HepG2 (cell line): ENCODE results near the gene TSG101. TPM values are rescaled to one million over a fixed set of nuclear protein-coding genes. Genes with fewer than 3 reads are reported as not detected.

ENCODE experiments used
- HIC2 ChIP-seq: sonication (generic); formaldehyde crosslinking; IDR thresholded peaks from 2 replicates; pipeline ENCODE4 v1.9.0; 2022; ENCODE audit warnings: low read depth, missing genetic modification reagents
- KDM1A ChIP-seq: IDR thresholded peaks from 2 replicates; pipeline ENCODE4 v1.6.1; 2016; ENCODE audit warnings: missing compliant biosample characterization
- KLF13 ChIP-seq: sonication (generic); formaldehyde crosslinking; IDR thresholded peaks from 2 replicates; pipeline ENCODE4 v1.4.0; 2020; ENCODE audit warnings: mild to moderate bottlenecking, missing genetic modification reagents
- MEIS1 ChIP-seq: sonication (generic); formaldehyde crosslinking; IDR thresholded peaks from 2 replicates; pipeline ENCODE4 v1.9.0; 2021; ENCODE audit warnings: mild to moderate bottlenecking, missing genetic modification reagents, moderate library complexity, borderline replicate concordance
- NKX3-1 ChIP-seq: sonication (generic); formaldehyde crosslinking; IDR thresholded peaks from 2 replicates; pipeline ENCODE4 v1.5.0; 2020; ENCODE audit warnings: missing genetic modification reagents
- NONO ChIP-seq, 2 experiments: fragments of 450-650 bp in 1 of 2; sonication (generic) in 1 of 2; formaldehyde crosslinking in 1 of 2; IDR thresholded peaks in 1 of 2; conservative IDR thresholded peaks in 1 of 2; 2 replicates each; pipeline versions ENCODE4 v1.6.1 to v1.8.0; 2017 to 2022; ENCODE audit warnings: mild to moderate bottlenecking in 1 of 2, missing genetic modification reagents in 1 of 2, moderate library complexity in 1 of 2
- PBX3 ChIP-seq: sonication (generic); formaldehyde crosslinking; IDR thresholded peaks from 2 replicates; pipeline ENCODE4 v1.8.1; 2023; ENCODE audit warnings: missing genetic modification reagents, inconsistent platforms, borderline replicate concordance
- THAP8 ChIP-seq: sonication (generic); formaldehyde crosslinking; IDR thresholded peaks from 2 replicates; pipeline ENCODE4 v1.5.1; 2020; ENCODE audit warnings: missing genetic modification reagents, mild to moderate bottlenecking, borderline replicate concordance
- ZHX1 ChIP-seq: sonication (generic); formaldehyde crosslinking; IDR thresholded peaks from 2 replicates; pipeline ENCODE4 v1.8.1; 2022; ENCODE audit warnings: low read depth, mild to moderate bottlenecking, missing genetic modification reagents
- ZNF318 ChIP-seq: sonication (generic); formaldehyde crosslinking; IDR thresholded peaks from 2 replicates; pipeline ENCODE4 v1.4.0; 2020; ENCODE audit warnings: mild to moderate bottlenecking, missing genetic modification reagents
- ZNF382 ChIP-seq: sonication (generic); formaldehyde crosslinking; IDR thresholded peaks from 2 replicates; pipeline ENCODE4 v1.5.0; 2020; ENCODE audit warnings: missing genetic modification reagents, mild to moderate bottlenecking, borderline replicate concordance
- ZSCAN9 ChIP-seq: IDR thresholded peaks from 2 replicates; pipeline ENCODE4 v1.6.1; 2016; ENCODE audit warnings: borderline replicate concordance
- polyA plus RNA-seq, 8 experiments: library from polyadenylated mRNA; depleted of rRNA in 3 of 8; stranded (reverse) in 7 of 8; unstranded in 1 of 8; fragments of >200 nt; fragmentation: Illumina TruSeq in 4 of 8; extraction: Trizol in 4 of 8; gene quantifications; 2 replicates each; pipeline versions ENCODE4 v1.2.1 to v1.2.3, GENCODE V29; 2011 to 2016; ENCODE audit warnings: low read depth in 4 of 8, missing spikeins in 1 of 8, mixed read lengths in 1 of 8; ENCODE audit not compliant: insufficient read depth in 1 of 8
- total RNA-seq, 5 experiments: library from RNA; depleted of rRNA; stranded (reverse); fragments of >200 nt; fragmentation: Illumina TruSeq; extraction: Trizol; gene quantifications; 2 replicates each; pipeline ENCODE4 v1.2.3, GENCODE V29; 2016; ENCODE audit warnings: low read depth in 1 of 5

The TSG101 gene
- total and polyA plus RNA-seq, 2 of the 13 experiments (the other 11 are each of a cell fraction or from before 2014, with no cell fraction given) = 69.3 to 206 TPM

GRCh38 chr11:18526521-18527296 is at the start of gene TSG101 (continued):
- TF ChIP-seq ZSCAN9 (CRISPR knock-in tag) = no peak; the same call in 1 of the 2 replicates
- TF ChIP-seq ZNF382 (CRISPR knock-in tag) = no peak
- peak; percentile 38; the same call in 1 of the 2 replicates for TF ChIP-seq THAP8 (CRISPR knock-in tag)
- TF ChIP-seq ZNF318 (CRISPR knock-in tag) = no peak
- peak; percentile 24; the same call in 1 of the 2 replicates for TF ChIP-seq NKX3-1 (CRISPR knock-in tag)
- TF ChIP-seq MEIS1 (CRISPR knock-in tag) = peak; percentile 83
- TF ChIP-seq ZHX1 (CRISPR knock-in tag) = peak; percentile 35; the same call in 1 of the 2 replicates
- TF ChIP-seq PBX3 (CRISPR knock-in tag) = no peak
- TF ChIP-seq KLF13 (CRISPR knock-in tag) = 0 out of 2 replicates have a peak, but pooled peaks have one; percentile 76
- peak; percentile 57; the same call in 1 of the 2 replicates for TF ChIP-seq HIC2 (CRISPR knock-in tag)
- TF ChIP-seq NONO (IDR thresholded peaks at IDR 0.05) = no peak
- TF ChIP-seq NONO (CRISPR knock-in tag; conservative IDR thresholded peaks at IDR 0.05) = peak; percentile 74
- no peak for TF ChIP-seq KDM1A (CRISPR knock-in tag)
